H7 (cell line): Measurements from ENCODE around the gene IQCK. TPM values are rescaled to one million over a fixed set of nuclear protein-coding genes. Genes with fewer than 3 reads are reported as not detected.

Experiments
- DNase-seq: peaks from one replicate; pipeline ENCODE4 v3.0.0; 2012
- H3K27me3 ChIP-seq: 2 replicates; pipeline ENCODE4 v1.6.0; 2011; ENCODE audit warnings: mild to moderate bottlenecking, low read length; ENCODE audit not compliant: control insufficient read depth, insufficient read depth
- H3K36me3 ChIP-seq: replicated peaks from 2 replicates; pipeline ENCODE4 v1.5.1; 2011; ENCODE audit warnings: low read length; ENCODE audit not compliant: control insufficient read depth, insufficient read depth
- H3K4me3 ChIP-seq: 2 replicates; pipeline ENCODE4 v1.5.1; 2011; ENCODE audit warnings: low read depth, mild to moderate bottlenecking, control low read depth, low read length, moderate library complexity; ENCODE audit not compliant: insufficient read depth
- total RNA-seq: library from RNA; depleted of rRNA; stranded (reverse); fragments of >200 nt; shearing (Covaris generic); gene quantifications from 2 replicates; pipeline ENCODE4 v1.2.3, GENCODE V29; 2014

The IQCK gene
- total RNA-seq, 1 experiment from 2014 or later: 4.4 TPM

DNA sequence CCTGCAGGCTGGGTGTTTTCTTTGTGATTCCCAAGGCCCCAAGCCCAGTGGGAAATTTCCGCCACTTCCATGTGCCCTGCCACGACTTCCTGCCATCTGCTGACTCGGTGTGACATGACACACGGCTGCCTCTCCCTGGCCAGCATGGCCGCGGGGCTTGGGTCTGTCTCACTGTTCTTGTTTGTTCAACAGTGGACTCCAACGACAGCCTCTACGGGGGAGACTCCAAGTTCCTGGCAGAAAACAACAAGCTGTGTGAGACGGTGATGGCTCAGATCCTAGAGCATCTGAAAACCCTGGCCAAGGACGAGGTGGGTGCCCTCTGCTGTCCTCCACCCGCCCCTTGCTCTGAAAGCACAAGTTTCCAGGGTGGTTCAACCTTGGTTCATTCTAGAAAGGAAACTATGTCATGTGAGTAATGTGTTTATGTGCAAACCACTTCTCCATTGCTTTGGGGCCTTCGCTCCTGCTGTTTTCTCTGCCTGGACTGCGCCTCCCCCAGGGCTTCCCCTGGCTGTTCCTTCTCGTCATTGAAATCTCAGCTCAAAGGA, 26.8 kb upstream of the IQCK start:
- peaks cover 8% of the 10 kb centered on the region for H3K36me3 ChIP-seq
- no peak for DNase-seq
- H3K27me3 ChIP-seq: no peaks in the 10 kb centered on the region
- H3K4me3 ChIP-seq: no peak overlapping the region

DNA sequence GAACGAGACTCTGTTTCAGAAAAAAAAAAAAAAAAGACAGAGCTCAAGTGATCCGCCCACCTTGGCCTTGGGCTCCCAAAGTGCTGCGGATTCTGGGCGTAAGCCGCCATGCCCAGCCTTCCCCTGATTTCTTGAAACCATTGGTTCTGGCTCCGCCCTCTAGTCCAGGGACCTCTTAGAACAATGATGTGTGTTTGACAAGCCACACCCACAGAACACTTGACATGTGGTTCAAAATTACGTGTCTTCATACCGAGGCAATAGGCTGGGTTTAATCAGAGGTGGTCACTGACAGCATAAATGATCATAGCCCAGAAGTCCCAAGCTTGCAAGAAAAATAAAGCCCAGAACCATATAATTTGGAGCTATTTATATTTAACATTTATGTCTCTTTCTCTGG, 23.1 kb upstream of the IQCK start:
- Histone ChIP-seq H3K4me3 (no peak overlapping the region), H3K27me3 (no peaks in the 10 kb centered on the region), H3K36me3 (peaks cover 25% of the 10 kb centered on the region)
- no peak for DNase-seq

GRCh38 chr16:19696328-19696727, 21.7 kb upstream of the IQCK start:
- no peak for DNase-seq
- no peaks in the 10 kb centered on the region for H3K27me3 ChIP-seq
- H3K36me3 ChIP-seq: peaks cover 26% of the 10 kb centered on the region
- no peak overlapping the region for H3K4me3 ChIP-seq

DNA sequence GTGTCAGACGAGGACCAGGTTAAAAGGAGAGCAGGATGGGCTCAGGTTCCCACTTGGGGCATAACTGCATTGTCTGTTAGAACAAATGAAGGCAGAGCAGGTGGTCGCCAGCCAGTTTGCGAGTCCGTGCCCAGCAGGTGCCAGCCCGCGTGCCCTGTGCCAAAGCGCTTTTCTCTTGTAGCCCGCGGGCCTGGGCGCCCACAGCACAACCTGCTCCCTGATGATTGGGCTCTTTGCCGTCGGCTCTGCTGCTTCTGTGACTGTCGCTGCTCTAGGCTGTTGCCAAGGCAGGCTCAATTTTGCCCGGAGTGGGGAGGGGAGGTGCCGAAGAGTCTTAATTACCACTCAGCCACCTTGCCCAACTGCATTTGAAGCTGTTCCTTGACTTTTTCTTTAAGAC, 21.1 kb upstream of the IQCK start:
- no peaks in the 10 kb centered on the region for H3K27me3 ChIP-seq
- DNase-seq: no peak
- peaks cover 25% of the 10 kb centered on the region for H3K36me3 ChIP-seq
- no peak overlapping the region for H3K4me3 ChIP-seq

DNA sequence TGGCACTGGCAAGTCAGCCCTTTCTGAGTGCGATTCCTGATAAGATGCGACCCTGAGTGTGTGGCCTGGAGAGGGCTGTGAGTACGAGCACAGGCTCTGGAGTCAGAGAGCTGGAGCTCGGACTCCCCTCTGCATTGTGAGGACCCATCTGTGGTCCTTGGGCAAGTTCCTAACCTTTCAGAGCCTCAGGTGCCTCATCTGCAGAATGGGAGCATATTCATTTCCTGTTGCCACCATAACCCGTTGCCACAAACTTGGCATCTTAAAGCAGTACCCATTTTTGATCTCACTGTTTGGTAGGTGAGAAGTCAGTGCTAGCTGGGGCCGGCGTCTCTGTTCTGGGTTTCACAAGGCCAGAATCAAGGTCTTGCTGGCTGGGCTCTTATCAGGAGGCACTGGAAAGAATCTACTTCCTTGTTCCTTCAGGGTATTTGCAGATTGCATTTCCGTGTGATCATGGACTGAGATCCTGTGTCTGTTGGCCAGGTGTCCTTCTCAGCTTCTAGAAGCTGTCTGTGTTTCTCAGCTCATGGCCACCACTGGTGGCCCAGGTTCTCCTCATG, 20.2 kb upstream of the IQCK start:
- Histone ChIP-seq H3K36me3 (peaks cover 24% of the 10 kb centered on the region), H3K4me3 (no peak overlapping the region), H3K27me3 (no peaks in the 10 kb centered on the region)
- DNase-seq: no peak

DNA sequence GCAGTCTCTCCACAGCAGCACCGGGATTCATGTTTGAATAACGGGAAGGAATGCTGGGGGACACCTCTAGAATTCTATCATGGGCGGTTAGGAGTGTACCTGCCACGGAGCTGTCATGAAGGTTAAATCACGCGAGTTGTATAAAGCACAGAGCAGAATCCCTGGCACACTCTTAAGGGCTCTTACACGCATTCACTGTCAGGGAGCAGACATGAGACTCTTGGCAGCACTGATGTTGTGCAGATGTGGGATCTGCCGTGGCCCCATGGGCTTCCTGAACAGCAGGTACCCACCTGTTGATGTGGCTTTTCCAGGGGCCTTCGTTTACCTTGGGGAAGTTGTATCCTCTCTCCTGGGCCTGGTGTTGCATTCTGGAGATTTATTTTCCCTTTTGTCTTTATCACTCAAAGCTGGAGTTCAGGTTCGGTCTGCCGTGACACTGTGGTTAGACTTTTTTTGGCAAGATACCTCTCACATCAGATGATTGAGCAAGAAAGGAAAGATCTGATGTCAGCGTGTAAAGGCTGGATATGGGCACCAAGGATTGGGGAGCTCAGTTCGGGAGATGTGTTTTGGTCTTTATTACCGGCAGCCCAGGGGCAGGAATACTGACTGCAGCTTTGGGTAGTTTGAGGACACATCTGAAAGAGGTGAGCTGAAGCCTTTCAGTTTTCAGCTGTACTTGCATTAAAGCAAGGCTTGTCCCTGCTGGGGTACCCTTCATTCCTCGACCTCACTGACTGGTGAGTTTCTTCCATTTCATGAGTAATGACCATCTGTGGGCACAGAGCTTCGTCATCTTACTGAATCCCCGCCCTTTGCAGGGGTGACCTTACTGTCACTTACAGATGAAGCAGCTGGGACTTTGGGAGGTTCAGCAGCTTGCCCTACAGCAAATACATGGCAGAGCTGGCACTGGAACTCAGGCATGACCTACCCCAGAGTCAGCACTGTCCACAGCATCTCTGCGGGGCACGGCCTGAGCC, 19.3 kb upstream of the IQCK start:
- Histone ChIP-seq H3K27me3 (no peaks in the 10 kb centered on the region), H3K4me3 (no peak overlapping the region), H3K36me3 (peaks cover 30% of the 10 kb centered on the region)
- DNase-seq: no peak

- no peak overlapping the region for H3K4me3 ChIP-seq
- no peak for DNase-seq
- H3K36me3 ChIP-seq: peaks cover 35% of the 10 kb centered on the region
- H3K27me3 ChIP-seq: no peaks in the 10 kb centered on the region
These were observed 18.6 kb upstream of the IQCK start for GRCh38 chr16:19699472-19699871.

DNA sequence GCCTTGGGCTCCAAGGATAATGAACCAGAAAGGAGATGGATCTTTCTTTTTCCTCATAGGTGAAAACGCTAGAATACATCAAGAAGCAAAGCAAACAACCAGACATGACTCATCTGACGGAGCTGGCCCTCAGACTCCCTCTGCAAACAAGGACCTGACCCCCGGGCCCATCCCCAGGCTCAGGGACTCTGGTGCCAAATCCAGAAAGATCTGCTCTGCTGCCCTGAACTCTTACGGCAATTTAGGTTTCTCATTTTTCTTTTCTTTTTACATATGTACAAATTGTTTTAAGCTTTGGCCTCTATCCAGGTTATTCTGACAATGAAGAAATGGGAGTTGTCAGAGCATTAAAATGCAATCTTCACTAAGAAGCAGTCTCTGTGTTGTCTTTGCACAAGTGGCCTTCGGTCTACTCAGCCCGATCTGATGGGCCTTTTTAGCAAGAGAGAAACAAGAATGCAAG, 17.7 kb upstream of the IQCK start:
- no peak overlapping the region for H3K4me3 ChIP-seq
- no peak for DNase-seq
- no peaks in the 10 kb centered on the region for H3K27me3 ChIP-seq
- H3K36me3 ChIP-seq: peaks cover 44% of the 10 kb centered on the region

- H3K4me3 ChIP-seq: no peak overlapping the region
- peaks cover 50% of the 10 kb centered on the region for H3K36me3 ChIP-seq
- no peak for DNase-seq
- H3K27me3 ChIP-seq: no peaks in the 10 kb centered on the region
These were observed 17.0 kb upstream of the IQCK start for GRCh38 chr16:19701091-19701490.

DNA sequence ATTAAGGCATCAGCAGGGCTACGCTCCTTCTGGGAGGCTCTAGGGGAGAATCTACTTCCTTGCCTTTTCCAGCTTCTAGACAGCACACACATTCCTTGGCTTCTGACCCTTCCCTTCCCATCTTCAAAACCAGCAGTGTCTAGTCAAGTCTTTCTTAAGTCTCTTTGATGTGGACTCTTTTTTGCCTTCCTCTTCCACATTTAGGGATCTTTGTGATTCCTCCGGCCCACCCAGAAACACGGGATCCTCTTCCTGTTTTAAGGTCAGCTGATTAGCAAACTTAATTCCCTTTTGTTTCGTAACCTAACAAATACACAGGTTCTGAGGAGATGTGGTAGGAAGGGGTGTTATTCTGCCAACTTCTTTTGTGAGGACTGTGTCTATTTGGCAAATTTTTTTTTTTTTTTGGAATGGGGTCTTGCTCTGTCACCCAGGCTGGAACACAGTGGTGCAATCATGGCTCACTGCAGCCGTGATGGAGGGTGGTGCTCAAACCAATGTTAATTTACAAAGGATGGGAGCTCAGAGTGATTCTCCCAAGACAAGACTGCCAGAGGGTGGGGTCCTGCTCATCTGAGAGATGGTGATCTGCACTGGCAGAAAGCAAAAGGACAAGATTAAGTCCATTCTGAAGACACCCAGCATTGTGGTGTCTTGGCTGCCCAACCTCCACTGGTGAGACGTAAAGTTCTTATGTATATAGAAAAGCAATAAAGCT, 14.7 kb upstream of the IQCK start:
- Histone ChIP-seq H3K27me3 (no peaks in the 10 kb centered on the region), H3K36me3 (peaks cover 49% of the 10 kb centered on the region)
- DNase-seq: no peak

DNA sequence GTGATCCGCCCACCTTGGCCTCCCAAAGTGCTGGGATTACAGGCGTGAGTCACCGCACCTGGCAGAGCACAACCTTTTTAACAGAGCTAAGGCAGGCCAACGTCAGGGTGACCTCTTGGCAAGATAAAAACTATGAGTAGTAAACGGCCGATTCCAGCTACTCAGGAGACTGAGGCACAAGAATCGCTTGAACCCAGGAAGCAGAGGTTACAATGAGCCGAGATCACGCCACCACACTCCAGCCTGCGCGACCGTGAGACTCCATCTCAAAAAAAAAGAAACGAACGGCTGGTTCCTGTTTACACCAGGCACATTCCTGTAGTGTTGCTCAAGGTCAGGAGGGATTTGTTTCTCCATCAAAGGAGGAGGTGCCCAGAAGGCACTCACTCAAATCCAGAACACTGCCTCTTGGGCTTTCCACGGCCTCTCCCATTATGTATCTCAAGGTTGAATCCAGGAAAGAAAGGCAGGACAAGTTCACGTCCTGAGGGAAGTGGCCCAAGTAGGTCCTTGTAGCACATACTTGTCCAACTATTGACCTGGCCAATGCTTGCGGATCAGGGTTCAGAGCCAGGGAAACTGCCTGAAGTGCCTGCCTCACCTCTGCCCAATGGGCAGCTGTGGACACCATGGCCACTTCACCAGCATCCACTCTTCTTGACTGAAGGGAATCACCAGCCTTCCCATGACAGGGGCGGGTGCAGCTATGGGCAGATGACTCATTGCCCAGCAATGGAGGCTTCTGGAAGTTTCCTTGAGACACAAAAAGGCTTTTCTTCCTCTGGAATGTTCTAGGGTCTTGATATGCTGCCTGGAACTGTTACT, 13.5 kb upstream of the IQCK start:
- Histone ChIP-seq H3K36me3 (peaks cover 47% of the 10 kb centered on the region), H3K4me3 (no peak overlapping the region), H3K27me3 (no peaks in the 10 kb centered on the region)
- no peak for DNase-seq

More for the DNA sequence above, 14.7 kb upstream of the IQCK start:
- no peak overlapping the region for H3K4me3 ChIP-seq

GRCh38 chr16:19705146-19705501, 12.9 kb upstream of the IQCK start:
- peaks cover 48% of the 10 kb centered on the region for H3K36me3 ChIP-seq

GRCh38 chr16:19705843-19706242, 12.2 kb upstream of the IQCK start:
- DNase-seq: no peak
- H3K36me3 ChIP-seq: peaks cover 51% of the 10 kb centered on the region
- no peak overlapping the region for H3K4me3 ChIP-seq
- no peaks in the 10 kb centered on the region for H3K27me3 ChIP-seq

More at GRCh38 chr16:19705146-19705501, 12.9 kb upstream of the IQCK start:
- no peak for DNase-seq
- no peak overlapping the region for H3K4me3 ChIP-seq
- H3K27me3 ChIP-seq: no peaks in the 10 kb centered on the region

GRCh38 chr16:19706846-19707245, 11.2 kb upstream of the IQCK start:
- no peak for DNase-seq
- Histone ChIP-seq H3K4me3 (no peak overlapping the region), H3K36me3 (peaks cover 54% of the 10 kb centered on the region), H3K27me3 (no peaks in the 10 kb centered on the region)
